Measurements from ENCODE around the gene MRPL48.
"Not testable (repeated sequence)": the region's sequence is repeated elsewhere in the genome, so short reads cannot be mapped to it uniquely, and the experiment has no call there.

MRPL48 gene

DNA sequence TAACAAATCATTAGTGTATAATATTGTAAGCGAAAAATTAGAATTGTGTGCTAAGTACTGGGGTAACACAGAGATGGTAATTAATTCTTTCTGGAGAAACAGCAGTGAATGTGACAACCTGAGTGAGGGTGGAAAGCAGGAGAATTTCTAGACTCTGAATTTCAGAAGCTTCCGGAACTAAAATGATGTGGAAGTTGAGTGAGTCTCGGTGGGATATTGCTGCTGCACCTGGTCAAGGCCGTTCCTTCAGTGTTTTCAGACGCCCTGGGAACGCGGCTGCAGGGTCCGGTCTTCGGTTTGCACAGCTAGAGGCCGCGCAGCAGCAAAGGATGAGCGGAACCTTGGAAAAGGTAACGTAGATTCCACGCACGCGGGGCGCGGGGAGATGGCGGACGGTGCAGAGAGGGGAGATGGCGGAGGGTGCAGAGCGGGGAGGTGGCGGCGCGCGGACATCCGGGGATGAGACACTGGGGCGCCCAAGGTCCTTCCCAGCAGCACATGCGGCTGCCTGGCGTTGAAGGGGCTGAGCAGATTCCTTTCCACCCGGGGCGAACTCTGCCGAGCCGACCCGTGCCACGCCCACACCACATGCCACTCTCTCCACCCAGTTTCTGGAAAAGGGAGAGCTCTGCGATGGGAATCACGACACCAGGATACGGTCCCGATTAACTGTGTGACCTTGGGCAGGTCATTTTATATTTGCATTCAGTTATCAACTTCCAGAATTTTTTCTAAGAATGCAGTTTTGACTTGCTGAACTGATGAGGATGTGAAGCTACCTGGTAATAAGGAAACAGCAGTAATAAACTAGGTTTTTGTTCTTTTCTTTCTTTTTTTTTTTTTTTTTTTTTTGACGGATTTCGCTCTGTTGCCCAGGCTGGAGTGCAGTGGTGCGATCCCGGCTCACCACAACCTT, at the start of gene MRPL48:
TSS of gene MRPL48 (plus strand) at position 232 of the 916 bp plus-strand sequence. CDS start at position 330, 98 bp downstream.
- DNase-seq = peak; percentile 86

DNA sequence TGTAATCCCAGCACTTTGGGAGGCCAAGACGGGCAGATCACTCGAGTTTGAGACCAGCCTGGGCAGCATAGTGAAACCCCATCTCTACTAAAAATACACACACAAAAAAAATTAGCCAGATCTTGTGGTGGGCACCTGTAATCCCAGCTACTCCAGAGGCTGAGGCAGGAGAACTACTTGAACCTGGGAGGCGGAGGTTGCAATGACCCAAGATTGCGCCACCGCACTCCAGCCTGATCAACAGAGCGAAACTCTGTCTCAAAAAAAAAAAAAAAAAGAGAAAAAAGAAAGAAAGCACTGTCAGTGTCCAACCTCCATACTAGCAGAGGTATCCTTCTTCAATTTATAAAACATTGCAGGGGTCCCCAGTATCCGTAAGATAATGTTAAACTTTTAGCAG, 44.6 kb upstream of the MRPL48 start:
- DNase-seq = no peak

- no peak for DNase-seq
Measured at GRCh38 chr11:73746701-73747100, 41.0 kb upstream of the MRPL48 start.

- DNase-seq = no peak
Measured at GRCh38 chr11:73747762-73748161, 39.9 kb upstream of the MRPL48 start.

- no peak for DNase-seq
Measured at GRCh38 chr11:73748300-73748699, 39.4 kb upstream of the MRPL48 start.

DNA sequence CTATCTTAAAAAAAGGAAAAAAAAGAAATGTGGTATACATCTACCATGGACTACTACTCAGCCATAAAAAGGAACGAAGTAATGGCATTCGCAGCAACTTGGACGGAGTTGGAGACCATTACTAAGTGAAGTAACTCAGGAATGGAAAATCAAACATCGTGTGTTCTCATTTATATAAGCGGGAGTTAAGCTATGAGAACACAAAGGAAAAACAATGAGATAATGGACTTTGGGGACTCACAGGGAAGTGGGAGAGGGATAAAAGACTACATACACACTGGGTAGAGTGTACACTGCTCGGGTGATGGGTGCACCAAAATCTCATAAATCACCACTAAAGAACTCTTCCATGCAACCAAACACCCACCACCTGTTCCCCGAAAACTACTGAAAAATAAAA, 38.6 kb upstream of the MRPL48 start:
- no peak for DNase-seq

- no peak for DNase-seq
Measured at GRCh38 chr11:73750228-73750627, 37.4 kb upstream of the MRPL48 start.

DNA sequence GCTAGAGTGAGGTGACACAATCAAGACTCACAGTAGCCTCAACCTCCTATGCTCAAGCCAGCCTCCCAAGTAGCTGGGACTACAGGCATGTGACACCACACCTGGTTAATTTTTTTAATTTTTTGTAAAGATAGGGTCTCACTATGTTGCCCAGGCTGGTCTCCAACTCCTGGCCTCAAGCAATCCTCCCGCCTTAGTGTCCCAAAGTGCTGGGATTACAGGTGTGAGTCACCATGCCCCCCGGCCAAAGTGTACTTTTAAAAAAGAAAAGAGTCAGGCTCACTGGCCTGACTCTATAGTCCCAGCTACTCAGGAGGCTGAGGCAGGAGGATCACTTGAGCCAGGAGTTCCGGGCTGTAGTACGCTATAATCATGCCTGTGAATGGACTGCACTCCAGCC, 36.8 kb upstream of the MRPL48 start:
- not testable (repeated sequence) for DNase-seq

- DNase-seq = no peak
Measured at GRCh38 chr11:73752216-73752867, 35.3 kb upstream of the MRPL48 start.

DNA sequence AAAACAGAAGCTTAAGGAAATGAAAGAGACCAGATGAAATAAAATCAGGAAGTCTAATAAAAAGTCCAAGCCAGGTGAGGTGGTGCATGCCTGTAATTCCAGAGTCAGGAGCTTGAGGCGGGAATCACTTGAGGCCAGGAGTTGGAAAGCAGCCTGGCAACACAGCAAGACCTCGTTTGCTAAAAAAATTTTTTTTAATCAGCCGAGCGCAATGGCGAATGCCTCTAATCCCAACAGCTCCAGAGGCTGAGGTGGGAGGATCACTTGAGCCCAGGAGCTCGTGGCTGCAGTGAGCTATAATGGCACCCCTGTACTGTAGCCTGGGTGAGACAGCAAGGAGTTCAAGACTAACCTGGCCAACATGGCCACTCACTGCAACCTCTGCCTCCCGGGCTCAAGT, 34.8 kb upstream of the MRPL48 start:
- DNase-seq = no peak

- DNase-seq = no peak
Measured at GRCh38 chr11:73753938-73754337, 33.7 kb upstream of the MRPL48 start.

DNA sequence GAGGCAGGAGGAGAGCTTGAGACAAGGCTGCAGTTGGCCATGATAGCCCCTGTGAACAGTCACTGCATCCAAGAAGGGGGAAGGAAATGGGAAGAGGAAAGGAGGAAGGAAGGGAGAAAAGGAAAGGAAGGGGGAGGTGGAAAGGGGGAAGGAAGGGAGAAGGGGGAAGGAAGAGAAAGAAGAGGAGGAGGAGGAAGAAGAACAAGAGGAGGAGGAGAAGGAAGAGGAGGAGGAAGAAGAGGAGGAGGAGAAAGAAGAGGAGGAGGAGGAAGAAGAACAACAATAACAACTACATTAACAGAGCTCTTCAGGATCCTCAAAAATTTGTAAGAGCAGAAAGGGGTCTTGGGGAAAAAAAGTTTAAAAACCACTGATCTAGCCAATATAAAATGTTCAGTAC, 32.0 kb upstream of the MRPL48 start:
- no peak for DNase-seq

- DNase-seq = no peak
Measured at GRCh38 chr11:73757598-73757997, 30.1 kb upstream of the MRPL48 start.

DNA sequence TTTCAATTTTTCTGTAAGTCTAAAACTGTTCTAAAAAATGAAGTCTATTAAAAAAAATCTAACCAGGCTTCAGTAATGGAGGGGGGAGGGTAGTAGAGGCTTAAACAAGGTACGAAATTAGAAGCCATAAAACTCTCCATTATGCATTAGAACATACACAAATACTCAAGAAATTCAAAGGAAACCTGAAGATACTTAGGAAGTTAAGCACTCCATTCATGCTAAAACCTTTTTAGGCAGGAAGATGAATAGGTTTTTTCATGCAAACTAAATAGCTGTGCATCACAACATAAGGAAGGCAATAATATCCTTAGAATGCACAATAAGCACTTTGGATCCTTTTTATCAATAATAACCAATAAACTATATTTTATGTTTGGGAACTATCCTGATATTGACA, 29.2 kb upstream of the MRPL48 start:
- no peak for DNase-seq

- DNase-seq = no peak
Measured at GRCh38 chr11:73759610-73760134, 28.0 kb upstream of the MRPL48 start.

DNA sequence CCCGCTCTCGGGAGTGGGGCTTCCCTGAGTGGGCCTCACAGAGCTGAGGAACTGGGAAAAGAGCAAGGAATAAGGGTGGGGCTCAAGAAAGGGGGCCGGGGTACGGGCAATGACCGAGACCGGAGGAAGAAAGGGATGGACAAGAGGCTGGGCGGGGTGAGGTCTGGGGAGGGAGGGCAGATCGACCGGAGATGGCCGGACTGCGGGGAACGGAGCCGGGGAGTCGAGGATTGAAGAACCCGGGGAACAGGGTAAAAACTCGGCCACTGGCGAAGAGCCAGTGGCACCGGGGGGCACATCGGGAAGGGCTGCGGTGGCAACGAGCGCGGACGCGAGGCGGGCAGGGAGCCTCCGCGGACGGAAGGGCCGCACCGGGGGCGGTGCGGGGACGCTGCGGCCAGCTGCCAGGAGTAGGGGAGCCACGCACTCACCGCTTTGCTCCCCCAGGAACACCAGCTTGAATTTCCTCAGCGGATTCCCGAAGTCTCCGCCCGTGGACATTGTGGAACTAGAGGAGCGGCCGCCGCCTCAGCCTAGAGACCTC, 27.5 kb upstream of the MRPL48 start:
- peak; percentile 1 for DNase-seq

GRCh38 chr11:73760679-73761402, 26.8 kb upstream of the MRPL48 start, which contains the start of gene RAB6A:
Gene RAB6A (minus strand): TSS chr11:73761074. CDS start chr11:73760635, 439 bp downstream.
- DNase-seq = peak; percentile 99

DNA sequence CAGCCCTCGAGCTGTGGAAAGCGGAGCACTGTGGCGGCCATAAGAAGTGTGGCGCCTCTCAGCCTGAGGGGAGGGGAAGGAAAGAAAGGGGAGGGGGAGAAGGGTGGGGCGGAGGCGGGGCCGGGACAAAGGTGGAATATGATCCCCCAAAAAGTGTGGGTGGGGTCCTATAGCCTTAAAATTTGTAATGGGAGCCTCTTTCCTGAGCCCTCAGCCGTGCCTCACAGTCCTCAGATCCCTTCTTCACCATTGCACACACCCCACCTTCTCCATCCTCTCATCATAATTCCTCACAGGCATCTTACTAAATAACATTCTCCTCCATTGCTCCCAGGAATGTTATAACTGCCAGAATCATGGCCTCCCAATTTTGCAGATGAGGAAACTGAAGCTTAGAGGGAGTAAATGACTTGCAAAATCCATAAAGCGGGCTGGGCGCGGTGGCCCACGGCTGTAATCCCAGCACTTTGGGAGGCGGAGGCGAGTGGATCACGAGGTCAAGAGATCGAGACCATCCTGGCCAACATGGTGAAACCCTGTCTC, 26.2 kb upstream of the MRPL48 start:
- DNase-seq = no peak

DNA sequence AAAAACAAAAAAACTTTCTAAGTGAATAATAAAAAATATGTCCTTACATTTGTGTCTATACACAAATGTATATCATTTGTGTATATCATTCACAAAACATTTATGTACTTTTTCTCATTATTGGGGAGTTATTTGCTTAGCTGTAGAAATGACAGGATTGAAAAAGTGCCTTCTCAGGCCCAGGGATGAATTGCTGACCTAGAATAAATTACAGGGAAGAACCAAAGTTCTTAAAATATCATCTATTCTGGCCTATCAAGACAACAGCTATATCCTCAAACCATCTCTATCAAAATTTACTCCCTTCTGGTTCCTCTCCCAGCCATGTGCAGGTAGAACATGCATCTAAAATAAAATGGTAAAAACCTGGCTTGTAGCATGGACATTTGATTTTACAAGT, 24.9 kb upstream of the MRPL48 start:
- no peak for DNase-seq

GRCh38 chr11:73766763-73767162, 20.9 kb upstream of the MRPL48 start:
- DNase-seq = no peak

GRCh38 chr11:73770811-73771210, 16.9 kb upstream of the MRPL48 start:
- DNase-seq = not testable (repeated sequence)

- DNase-seq = peak; percentile 96
Measured at GRCh38 chr11:73779084-73779902, 8.4 kb upstream of the MRPL48 start.
